Activated CD8-positive, alpha-beta T cell treated with anti-CD3 and anti-CD28 coated beads for 36 hours (primary cell): ENCODE data around the gene SLFN5. TPM values are rescaled to one million over a fixed set of nuclear protein-coding genes. Genes with fewer than 3 reads are reported as not detected.
A peak's percentile ranks its signal among the peaks of the same experiment; 100 is the strongest.

Source experiments
- ATAC-seq: fragments of 200-7000 bp; cut with Tn5 transposase; one replicate; pipeline ENCODE4 v1.10.0; 2021; ENCODE audit warnings: mild to moderate bottlenecking, moderate library complexity
- CTCF ChIA-PET: fragments of 350-600 bp; sonication (Branson Sonifier 250); formaldehyde crosslinking; loops from one replicate; lab custom pipeline; 2021; ENCODE audit warnings: antibody characterized with exemption; lab: Charles Lee
- POLR2A ChIA-PET: fragments of 350-600 bp; sonication (Branson Sonifier 250); formaldehyde crosslinking; loops from one replicate; lab custom pipeline; 2021; ENCODE audit warnings: antibody characterized with exemption; lab: Charles Lee
- DNase-seq: peaks from one replicate; pipeline ENCODE4 v3.0.0-alpha.2; 2020
- H3K27ac Mint-ChIP-seq: one replicate; pipeline ENCODE4 v1.8.0; 2021; ENCODE audit warnings: mild to moderate bottlenecking, mixed read lengths
- H3K27me3 Mint-ChIP-seq: one replicate; pipeline ENCODE4 v1.8.0; 2021; ENCODE audit warnings: mixed read lengths
- H3K36me3 Mint-ChIP-seq: one replicate; pipeline ENCODE4 v1.8.0; 2021; ENCODE audit warnings: low read depth, mixed read lengths
- H3K4me1 Mint-ChIP-seq: one replicate; pipeline ENCODE4 v1.8.0; 2021; ENCODE audit warnings: low read depth, mixed read lengths
- H3K4me3 Mint-ChIP-seq: one replicate; pipeline ENCODE4 v1.8.0; 2021; ENCODE audit warnings: mild to moderate bottlenecking, moderate library complexity, mixed read lengths
- H3K9me3 Mint-ChIP-seq: one replicate; pipeline ENCODE4 v1.8.0; 2021; ENCODE audit warnings: mixed read lengths
- intact Hi-C: fragments of 100-400 bp; cut with micrococcal nuclease; formaldehyde crosslinking; loops from one replicate; pipeline ENCODE4 v1.10.0; 2022
- total RNA-seq, 2 experiments: library from RNA; stranded (reverse); gene quantifications; one replicate each; pipeline ENCODE4 v1.2.3, GENCODE V29; 2021
- TF ChIP-seq, protein P1 (sequence below): fragments of 200-600 bp; IDR thresholded peaks from one replicate; pipeline ENCODE4 v1.8.0; 2022; ENCODE audit warnings: antibody characterized with exemption, mild to moderate bottlenecking

The SLFN5 gene
- total RNA-seq, 2 experiments from 2014 or later = 29.1 to 32.7 TPM

DNA sequence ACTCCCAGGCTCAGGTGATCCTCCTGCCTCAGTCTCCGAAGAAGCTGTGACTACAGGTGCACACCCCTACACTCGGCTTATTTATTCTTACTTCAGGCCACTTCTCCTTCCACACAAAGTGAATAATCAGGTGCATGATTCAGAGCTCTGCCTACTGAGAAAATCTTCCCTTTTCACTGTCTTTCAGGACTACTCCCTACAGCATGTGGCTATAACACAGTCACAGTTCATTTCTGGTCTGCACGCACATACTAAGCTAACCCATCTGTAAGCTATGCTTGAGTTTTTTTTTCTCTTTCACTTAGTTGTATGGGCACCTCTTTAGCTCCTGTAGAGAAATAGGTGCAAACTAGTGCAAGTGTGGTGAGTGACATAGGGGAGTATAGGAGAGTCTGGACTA lies 7.6 kb upstream of the SLFN5 start:
- intact Hi-C loops = no loop called here
- Mint-ChIP-seq H3K27ac (peak overlapping the region; percentile 59), H3K27me3 (no peaks in the 10 kb centered on the region), H3K4me3 (peak overlapping the region; percentile 12), H3K4me1 (peaks cover 84% of the 10 kb centered on the region), H3K9me3 (peaks cover 3% of the 10 kb centered on the region), H3K36me3 (peaks cover 3% of the 10 kb centered on the region)
- ATAC-seq (peak; percentile 37), DNase-seq (no peak)
- ChIA-PET POLR2A (interaction anchor here (0.9 to 1.9 kb wide), 8 partner anchors 9 to 138 kb away, joined by 3 to 7 read pairs (median 3); partner anchors contain the start of gene SLFN11), CTCF (interaction anchor here (1.1 to 1.5 kb wide), 2 partner anchors 22 to 304 kb away, joined by 5 to 6 read pairs; no protein-coding TSS in a partner anchor)
- TF ChIP-seq, protein P1, sequence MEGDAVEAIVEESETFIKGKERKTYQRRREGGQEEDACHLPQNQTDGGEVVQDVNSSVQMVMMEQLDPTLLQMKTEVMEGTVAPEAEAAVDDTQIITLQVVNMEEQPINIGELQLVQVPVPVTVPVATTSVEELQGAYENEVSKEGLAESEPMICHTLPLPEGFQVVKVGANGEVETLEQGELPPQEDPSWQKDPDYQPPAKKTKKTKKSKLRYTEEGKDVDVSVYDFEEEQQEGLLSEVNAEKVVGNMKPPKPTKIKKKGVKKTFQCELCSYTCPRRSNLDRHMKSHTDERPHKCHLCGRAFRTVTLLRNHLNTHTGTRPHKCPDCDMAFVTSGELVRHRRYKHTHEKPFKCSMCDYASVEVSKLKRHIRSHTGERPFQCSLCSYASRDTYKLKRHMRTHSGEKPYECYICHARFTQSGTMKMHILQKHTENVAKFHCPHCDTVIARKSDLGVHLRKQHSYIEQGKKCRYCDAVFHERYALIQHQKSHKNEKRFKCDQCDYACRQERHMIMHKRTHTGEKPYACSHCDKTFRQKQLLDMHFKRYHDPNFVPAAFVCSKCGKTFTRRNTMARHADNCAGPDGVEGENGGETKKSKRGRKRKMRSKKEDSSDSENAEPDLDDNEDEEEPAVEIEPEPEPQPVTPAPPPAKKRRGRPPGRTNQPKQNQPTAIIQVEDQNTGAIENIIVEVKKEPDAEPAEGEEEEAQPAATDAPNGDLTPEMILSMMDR = no peak

DNA sequence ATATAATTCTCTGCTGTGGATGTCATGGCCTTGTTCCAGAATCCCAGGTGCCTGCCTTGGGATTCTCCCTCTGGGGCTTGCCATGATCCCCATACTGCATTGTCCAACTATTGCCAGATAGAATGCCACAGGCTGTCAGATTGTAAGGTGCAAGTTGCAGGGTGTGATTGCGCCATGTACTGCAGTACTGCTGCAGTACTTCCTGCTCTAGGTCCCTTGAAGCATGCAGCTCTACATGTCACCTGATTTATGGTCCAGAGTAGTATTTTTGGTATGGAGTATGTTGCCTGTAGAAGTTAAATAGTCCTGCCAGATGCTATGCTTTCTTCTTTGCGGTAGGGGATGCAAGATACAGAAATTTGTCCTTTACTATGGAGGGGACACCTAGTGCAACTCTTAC lies 7.0 kb upstream of the SLFN5 start:
- DNase-seq = no peak
- TF ChIP-seq, protein P1 = no peak
- ChIA-PET POLR2A (interaction anchor here (0.9 to 1.9 kb wide), 8 partner anchors 10 to 137 kb away, joined by 3 to 7 read pairs (median 3); partner anchors contain the start of gene SLFN11), CTCF (interaction anchor here (1.1 to 1.5 kb wide), 2 partner anchors 23 to 304 kb away, joined by 5 to 6 read pairs; no protein-coding TSS in a partner anchor)
- H3K36me3 Mint-ChIP-seq = peaks cover 3% of the 10 kb centered on the region
- intact Hi-C loops = no loop called here
- H3K4me3 Mint-ChIP-seq = no peak overlapping the region
- H3K9me3 Mint-ChIP-seq = peaks cover under 1% of the 10 kb centered on the region
- H3K27me3 Mint-ChIP-seq = no peaks in the 10 kb centered on the region
- peaks cover 82% of the 10 kb centered on the region for H3K4me1 Mint-ChIP-seq
- H3K27ac Mint-ChIP-seq = peak overlapping the region; percentile 59
- ATAC-seq = peak; percentile 31

DNA sequence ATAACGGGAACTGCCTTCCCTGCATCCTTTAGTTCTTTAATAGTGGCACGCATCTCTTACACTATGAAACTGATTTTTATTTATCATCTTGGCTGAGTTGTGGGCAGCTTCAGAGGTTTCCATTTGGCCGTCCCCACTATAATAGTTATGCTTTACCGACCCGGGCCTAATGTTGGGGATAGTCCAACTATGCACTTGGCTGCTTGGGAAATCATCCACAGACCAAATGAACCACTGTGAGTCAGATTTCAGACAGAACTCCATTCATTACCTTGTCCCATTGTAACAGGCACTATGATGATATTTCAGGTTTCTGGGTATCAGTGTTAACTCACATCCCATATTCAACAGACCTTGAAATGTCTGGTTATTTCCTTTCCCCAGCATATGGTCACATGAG lies 6.1 kb upstream of the SLFN5 start:
- intact Hi-C loops = no loop called here
- no peaks in the 10 kb centered on the region for H3K27me3 Mint-ChIP-seq
- CTCF ChIA-PET = interaction anchor here (0.8 kb wide), 1 partner anchor 21 kb away, joined by 3 read pairs; no protein-coding TSS in a partner anchor
- no peak for DNase-seq
- H3K9me3 Mint-ChIP-seq = no peaks in the 10 kb centered on the region
- peaks cover 82% of the 10 kb centered on the region for H3K4me1 Mint-ChIP-seq
- H3K36me3 Mint-ChIP-seq = peaks cover 5% of the 10 kb centered on the region
- no peak for ATAC-seq
- TF ChIP-seq, protein P1 = no peak
- POLR2A ChIA-PET = interaction anchor here (1.0 to 8.5 kb wide), 3 partner anchors 16 to 298 kb away, joined by 3 to 80 read pairs (median 3); no protein-coding TSS in a partner anchor
- H3K4me3 Mint-ChIP-seq = no peak overlapping the region
- H3K27ac Mint-ChIP-seq = peak overlapping the region; percentile 59

- Mint-ChIP-seq H3K4me3 (peak overlapping the region; percentile 93), H3K27ac (peak overlapping the region; percentile 89), H3K4me1 (peaks cover 71% of the 10 kb centered on the region), H3K27me3 (no peaks in the 10 kb centered on the region), H3K36me3 (peaks cover 5% of the 10 kb centered on the region), H3K9me3 (no peaks in the 10 kb centered on the region)
- ChIA-PET CTCF (interaction anchor here (0.9 to 1.7 kb wide), 5 partner anchors 19 to 301 kb away, joined by 3 to 7 read pairs (median 4); partner anchors contain the start of gene SLFN12L), POLR2A (interaction anchor here (0.5 to 8.5 kb wide), 10 partner anchors 10 to 135 kb away, joined by 3 to 80 read pairs (median 4); partner anchors contain the start of gene SLFN11)
- DNase-seq (no peak), ATAC-seq (no peak)
- intact Hi-C loops = no loop called here
- TF ChIP-seq, protein P1 = no peak
Observed at GRCh38 chr17:35238821-35239220, 4.1 kb upstream of the SLFN5 start.

GRCh38 chr17:35239823-35240222 lies 3.0 kb upstream of the SLFN5 start:
- POLR2A ChIA-PET = interaction anchor here (0.7 to 8.5 kb wide), 9 partner anchors 8 to 311 kb away, joined by 3 to 80 read pairs (median 5); partner anchors contain the start of gene SLFN12L
- peaks cover 72% of the 10 kb centered on the region for H3K4me1 Mint-ChIP-seq
- peaks cover 8% of the 10 kb centered on the region for H3K36me3 Mint-ChIP-seq
- H3K27me3 Mint-ChIP-seq = no peaks in the 10 kb centered on the region
- peak overlapping the region; percentile 93 for H3K4me3 Mint-ChIP-seq
- DNase-seq = no peak
- intact Hi-C loops = loop anchor here (5.0 kb wide), 1 partner anchor 68 kb away; no protein-coding TSS in a partner anchor
- no peak for ATAC-seq
- CTCF ChIA-PET = interaction anchor here (0.7 to 3.6 kb wide), 7 partner anchors 12 to 73 kb away, joined by 4 to 18 read pairs (median 8); no protein-coding TSS in a partner anchor
- H3K27ac Mint-ChIP-seq = peak overlapping the region; percentile 73
- TF ChIP-seq, protein P1 = no peak
- H3K9me3 Mint-ChIP-seq = no peaks in the 10 kb centered on the region
